ENCODE data around the gene DYSF.

DNA sequence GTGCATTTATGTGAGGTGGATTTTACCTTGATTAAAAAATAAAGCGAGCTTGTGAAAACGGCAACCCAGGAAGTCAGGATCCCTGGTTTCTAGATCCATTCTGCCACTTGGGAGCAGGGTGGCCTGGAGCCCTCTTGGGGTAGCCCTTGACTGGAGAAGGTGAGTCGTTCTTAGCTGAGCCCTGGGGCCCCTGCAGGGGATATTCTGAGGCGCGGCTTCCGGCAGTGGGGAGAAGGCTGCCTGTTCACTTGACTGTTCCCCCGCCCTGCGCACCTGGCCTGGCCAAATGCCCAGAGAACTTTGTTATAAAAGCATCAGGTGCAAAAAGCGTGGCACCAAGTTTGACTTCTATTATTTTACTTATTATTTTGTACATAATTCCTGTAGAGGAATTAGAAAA lies 221.9 kb downstream of the DYSF start:
- TF ChIP-seq, protein P1, sequence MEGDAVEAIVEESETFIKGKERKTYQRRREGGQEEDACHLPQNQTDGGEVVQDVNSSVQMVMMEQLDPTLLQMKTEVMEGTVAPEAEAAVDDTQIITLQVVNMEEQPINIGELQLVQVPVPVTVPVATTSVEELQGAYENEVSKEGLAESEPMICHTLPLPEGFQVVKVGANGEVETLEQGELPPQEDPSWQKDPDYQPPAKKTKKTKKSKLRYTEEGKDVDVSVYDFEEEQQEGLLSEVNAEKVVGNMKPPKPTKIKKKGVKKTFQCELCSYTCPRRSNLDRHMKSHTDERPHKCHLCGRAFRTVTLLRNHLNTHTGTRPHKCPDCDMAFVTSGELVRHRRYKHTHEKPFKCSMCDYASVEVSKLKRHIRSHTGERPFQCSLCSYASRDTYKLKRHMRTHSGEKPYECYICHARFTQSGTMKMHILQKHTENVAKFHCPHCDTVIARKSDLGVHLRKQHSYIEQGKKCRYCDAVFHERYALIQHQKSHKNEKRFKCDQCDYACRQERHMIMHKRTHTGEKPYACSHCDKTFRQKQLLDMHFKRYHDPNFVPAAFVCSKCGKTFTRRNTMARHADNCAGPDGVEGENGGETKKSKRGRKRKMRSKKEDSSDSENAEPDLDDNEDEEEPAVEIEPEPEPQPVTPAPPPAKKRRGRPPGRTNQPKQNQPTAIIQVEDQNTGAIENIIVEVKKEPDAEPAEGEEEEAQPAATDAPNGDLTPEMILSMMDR (IDR thresholded peaks at IDR 0.05) = peak in 1 of 6 experiments; percentile 12
- no peak for TF ChIP-seq POLR2A (IDR thresholded peaks at IDR 0.05)

Measured in esophagus squamous epithelium (tissue), 4 donors.